HEK293T (cell line): ENCODE data around the gene DCP2.

Experiments
- ARNT ChIP-seq: fragments of 450-650 bp; IDR thresholded peaks from 2 replicates; pipeline ENCODE4 v1.6.1; 2017; ENCODE audit warnings: mild to moderate bottlenecking
- ELF4 ChIP-seq: fragments of 450-650 bp; IDR thresholded peaks from 2 replicates; pipeline ENCODE4 v1.6.1; 2017; ENCODE audit warnings: antibody characterized with exemption
- FOXK2 ChIP-seq: fragments of 450-650 bp; IDR thresholded peaks from 2 replicates; pipeline ENCODE4 v1.6.1; 2016; ENCODE audit warnings: mild to moderate bottlenecking
- FOXM1 ChIP-seq: fragments of 450-650 bp; IDR thresholded peaks from 2 replicates; pipeline ENCODE4 v1.6.1; 2017; ENCODE audit warnings: mild to moderate bottlenecking, borderline replicate concordance
- L3MBTL2 ChIP-seq: fragments of 450-650 bp; conservative IDR thresholded peaks from 2 replicates; pipeline ENCODE4 v1.6.1; 2016; ENCODE audit warnings: mild to moderate bottlenecking
- LEF1 ChIP-seq: fragments of 450-650 bp; IDR thresholded peaks from 2 replicates; pipeline ENCODE4 v1.6.1; 2017; ENCODE audit warnings: mild to moderate bottlenecking, borderline replicate concordance
- SP1 ChIP-seq: fragments of 450-650 bp; IDR thresholded peaks from 2 replicates; pipeline ENCODE4 v1.6.1; 2017

- TF ChIP-seq ELF4, result no peak
- TF ChIP-seq SP1, result no peak
- no peak for TF ChIP-seq ARNT
- TF ChIP-seq L3MBTL2, result no peak
- no peak for TF ChIP-seq FOXM1
- TF ChIP-seq LEF1, result no peak
- TF ChIP-seq FOXK2, result no peak
These were observed 50.8 kb downstream of the DCP2 start for GRCh38 chr5:113027431-113027830.
